Colonic mucosa (tissue), 4 donors: ENCODE data around the gene INPP5E. TPM values are rescaled to one million over a fixed set of nuclear protein-coding genes. Genes with fewer than 3 reads are reported as not detected.

Source experiments
- DNase-seq: peaks from one replicate; pipeline ENCODE4 v3.0.0-alpha.2; 2020
- H3K27ac ChIP-seq: fragments of 200-600 bp; one replicate; pipeline ENCODE4 v1.8.0; 2021
- H3K27me3 ChIP-seq: fragments of 200-600 bp; one replicate; pipeline ENCODE4 v1.8.0; 2021
- H3K36me3 ChIP-seq: fragments of 200-600 bp; one replicate; pipeline ENCODE4 v1.8.0; 2021
- H3K4me1 ChIP-seq: fragments of 200-600 bp; one replicate; pipeline ENCODE4 v1.8.0; 2021; ENCODE audit warnings: mild to moderate bottlenecking
- H3K4me3 ChIP-seq: fragments of 200-600 bp; one replicate; pipeline ENCODE4 v1.8.0; 2021
- H3K9ac ChIP-seq, 2 donors: one replicate each; pipeline ENCODE4 v1.7.0; 2013; ENCODE audit warnings: control low read depth in 2 of 2, low read depth in 2 of 2, low read length in 2 of 2
- H3K9me3 ChIP-seq: fragments of 200-600 bp; one replicate; pipeline ENCODE4 v1.8.0; 2021
- CTCF ChIP-seq: fragments of 200-600 bp; IDR thresholded peaks from one replicate; pipeline ENCODE4 v1.8.0; 2022; ENCODE audit warnings: antibody characterized with exemption, mild to moderate bottlenecking
- intact Hi-C: fragments of 100-400 bp; cut with DNase I; formaldehyde crosslinking; loops from one replicate; pipeline ENCODE4 v1.14.1; 2022
- total RNA-seq, 2 donors: library from RNA; stranded (reverse); fragmentation: NEBNext Ultra II Directional in 1 of 2; extraction: Animal tissue kit (Norgen Biotek cat#: 25700) in 1 of 2; gene quantifications; one replicate each; pipeline ENCODE4 v1.2.1, GENCODE V29; 2021
- donor health status: healthy.
- donor health status: DM: no; HTN: no; CAD: no.
- donor health status: DM: no; HTN: no; CAD: no.

The INPP5E gene
- total RNA-seq, 2 donors from 2014 or later: 8.3 to 12.1 TPM

- H3K27me3 ChIP-seq: no peaks in the 10 kb centered on the region
- no peak overlapping the region for H3K4me3 ChIP-seq
- intact Hi-C loops: no loop called here
- no peak for TF ChIP-seq CTCF
- no peaks in the 10 kb centered on the region for H3K4me1 ChIP-seq
- no peaks in the 10 kb centered on the region for H3K36me3 ChIP-seq
- DNase-seq: no peak
- H3K9ac ChIP-seq: no peak overlapping the region
- H3K9me3 ChIP-seq: no peaks in the 10 kb centered on the region
- H3K27ac ChIP-seq: no peak overlapping the region
Observed at GRCh38 chr9:136383436-136383835, 56.2 kb downstream of the INPP5E start.

GRCh38 chr9:136381966-136382513 is 57.6 kb downstream of the INPP5E start:
- Histone ChIP-seq H3K4me1 (no peaks in the 10 kb centered on the region), H3K27me3 (no peaks in the 10 kb centered on the region), H3K9ac (no peak overlapping the region), H3K4me3 (no peak overlapping the region), H3K27ac (no peak overlapping the region), H3K36me3 (no peaks in the 10 kb centered on the region), H3K9me3 (no peaks in the 10 kb centered on the region)
- no peak for TF ChIP-seq CTCF
- intact Hi-C loops: no loop called here
- no peak for DNase-seq

GRCh38 chr9:136381311-136381710 is 58.3 kb downstream of the INPP5E start:
- Histone ChIP-seq H3K27ac (no peak overlapping the region), H3K27me3 (no peaks in the 10 kb centered on the region), H3K9me3 (no peaks in the 10 kb centered on the region), H3K4me1 (no peaks in the 10 kb centered on the region), H3K9ac (no peak overlapping the region), H3K4me3 (no peak overlapping the region), H3K36me3 (no peaks in the 10 kb centered on the region)
- DNase-seq: no peak
- intact Hi-C loops: no loop called here
- TF ChIP-seq CTCF: no peak

- Histone ChIP-seq H3K9me3 (no peaks in the 10 kb centered on the region), H3K36me3 (no peaks in the 10 kb centered on the region)
Observed at GRCh38 chr9:136380381-136380780, 59.3 kb downstream of the INPP5E start.

GRCh38 chr9:136379891-136380290 is 59.8 kb downstream of the INPP5E start:
- no peak for TF ChIP-seq CTCF
- Histone ChIP-seq H3K36me3 (no peaks in the 10 kb centered on the region), H3K4me1 (no peaks in the 10 kb centered on the region), H3K9ac (no peak overlapping the region), H3K9me3 (no peaks in the 10 kb centered on the region), H3K4me3 (no peak overlapping the region), H3K27ac (no peak overlapping the region), H3K27me3 (no peaks in the 10 kb centered on the region)
- no peak for DNase-seq
- intact Hi-C loops: no loop called here

More at GRCh38 chr9:136380381-136380780, 59.3 kb downstream of the INPP5E start:
- Histone ChIP-seq H3K27me3 (no peaks in the 10 kb centered on the region), H3K4me1 (no peaks in the 10 kb centered on the region), H3K9ac (no peak overlapping the region), H3K27ac (no peak overlapping the region), H3K4me3 (no peak overlapping the region)
- intact Hi-C loops: no loop called here
- no peak for DNase-seq
- no peak for TF ChIP-seq CTCF

- H3K9ac ChIP-seq: no peak overlapping the region
- TF ChIP-seq CTCF: no peak
Observed at GRCh38 chr9:136379401-136379800, 60.2 kb downstream of the INPP5E start.

More at GRCh38 chr9:136379401-136379800, 60.2 kb downstream of the INPP5E start:
- Histone ChIP-seq H3K4me1 (no peaks in the 10 kb centered on the region), H3K27me3 (no peaks in the 10 kb centered on the region), H3K9me3 (no peaks in the 10 kb centered on the region), H3K4me3 (no peak overlapping the region), H3K36me3 (no peaks in the 10 kb centered on the region), H3K27ac (no peak overlapping the region)
- intact Hi-C loops: no loop called here
- no peak for DNase-seq
